HEK293 (cell line): ENCODE measurements around the gene DUSP10.

Experiments
- GLI4 ChIP-seq: fragments of 450-650 bp; formaldehyde crosslinking; IDR thresholded peaks from 2 replicates; pipeline ENCODE4 v1.5.1; 2016; ENCODE audit warnings: missing biosample characterization, missing genetic modification characterization
- HOXD13 ChIP-seq: sonication (generic); formaldehyde crosslinking; IDR thresholded peaks from 2 replicates; pipeline ENCODE4 v1.8.0; 2022; ENCODE audit warnings: missing genetic modification reagents, borderline replicate concordance
- TCF7L2 ChIP-seq: IDR thresholded peaks from 2 replicates; pipeline ENCODE4 v1.6.1; 2011; ENCODE audit warnings: low read depth, mild to moderate bottlenecking, inconsistent platforms, low read length, moderate library complexity, borderline replicate concordance
- ZIC2 ChIP-seq: fragments of 450-650 bp; formaldehyde crosslinking; IDR thresholded peaks from 2 replicates; pipeline ENCODE4 v1.5.1; 2016; ENCODE audit warnings: missing biosample characterization, missing genetic modification characterization
- ZNF114 ChIP-seq: fragments of 450-650 bp; formaldehyde crosslinking; IDR thresholded peaks from 2 replicates; pipeline ENCODE4 v1.5.0; 2017; ENCODE audit warnings: missing biosample characterization, missing genetic modification characterization
- ZNF132 ChIP-seq: fragments of 450-650 bp; formaldehyde crosslinking; IDR thresholded peaks from 2 replicates; pipeline ENCODE4 v1.5.1; 2017; ENCODE audit warnings: missing biosample characterization, missing genetic modification characterization, borderline replicate concordance
- ZNF223 ChIP-seq: fragments of 450-650 bp; formaldehyde crosslinking; IDR thresholded peaks from 2 replicates; pipeline ENCODE4 v1.5.1; 2016; ENCODE audit warnings: missing biosample characterization, missing genetic modification characterization
- ZNF24 ChIP-seq: fragments of 450-650 bp; formaldehyde crosslinking; IDR thresholded peaks from 2 replicates; pipeline ENCODE4 v1.5.1; 2016; ENCODE audit warnings: missing biosample characterization, missing genetic modification characterization
- ZNF394 ChIP-seq: fragments of 450-650 bp; formaldehyde crosslinking; IDR thresholded peaks from 2 replicates; pipeline ENCODE4 v1.5.1; 2016; ENCODE audit warnings: missing biosample characterization, missing genetic modification characterization, mild to moderate bottlenecking, moderate library complexity, borderline replicate concordance
- ZNF629 ChIP-seq: fragments of 450-650 bp; formaldehyde crosslinking; IDR thresholded peaks from 2 replicates; pipeline ENCODE4 v1.5.1; 2017; ENCODE audit warnings: missing biosample characterization, missing genetic modification characterization
- ZNF785 ChIP-seq: fragments of 450-650 bp; formaldehyde crosslinking; IDR thresholded peaks from 2 replicates; pipeline ENCODE4 v1.5.1; 2016; ENCODE audit warnings: missing biosample characterization, missing genetic modification characterization
- TF ChIP-seq, protein P1 (sequence below): fragments of 450-650 bp; formaldehyde crosslinking; IDR thresholded peaks from 2 replicates; pipeline ENCODE4 v1.5.1; 2017; ENCODE audit warnings: missing biosample characterization, missing genetic modification characterization
- TF ChIP-seq, protein P2 (sequence below): fragments of 450-650 bp; formaldehyde crosslinking; IDR thresholded peaks from 2 replicates; pipeline ENCODE4 v1.5.1; 2016; ENCODE audit warnings: missing biosample characterization, missing genetic modification characterization, borderline replicate concordance
- TF ChIP-seq, protein P3 (sequence below): fragments of 450-650 bp; formaldehyde crosslinking; IDR thresholded peaks from 2 replicates; pipeline ENCODE4 v1.5.1; 2016; ENCODE audit warnings: missing biosample characterization, missing genetic modification characterization
- TF ChIP-seq, protein P4 (sequence below): fragments of 450-650 bp; formaldehyde crosslinking; IDR thresholded peaks from 2 replicates; pipeline ENCODE4 v1.5.1; 2016; ENCODE audit warnings: missing biosample characterization, missing genetic modification characterization, low read depth

The DUSP10 gene

DNA sequence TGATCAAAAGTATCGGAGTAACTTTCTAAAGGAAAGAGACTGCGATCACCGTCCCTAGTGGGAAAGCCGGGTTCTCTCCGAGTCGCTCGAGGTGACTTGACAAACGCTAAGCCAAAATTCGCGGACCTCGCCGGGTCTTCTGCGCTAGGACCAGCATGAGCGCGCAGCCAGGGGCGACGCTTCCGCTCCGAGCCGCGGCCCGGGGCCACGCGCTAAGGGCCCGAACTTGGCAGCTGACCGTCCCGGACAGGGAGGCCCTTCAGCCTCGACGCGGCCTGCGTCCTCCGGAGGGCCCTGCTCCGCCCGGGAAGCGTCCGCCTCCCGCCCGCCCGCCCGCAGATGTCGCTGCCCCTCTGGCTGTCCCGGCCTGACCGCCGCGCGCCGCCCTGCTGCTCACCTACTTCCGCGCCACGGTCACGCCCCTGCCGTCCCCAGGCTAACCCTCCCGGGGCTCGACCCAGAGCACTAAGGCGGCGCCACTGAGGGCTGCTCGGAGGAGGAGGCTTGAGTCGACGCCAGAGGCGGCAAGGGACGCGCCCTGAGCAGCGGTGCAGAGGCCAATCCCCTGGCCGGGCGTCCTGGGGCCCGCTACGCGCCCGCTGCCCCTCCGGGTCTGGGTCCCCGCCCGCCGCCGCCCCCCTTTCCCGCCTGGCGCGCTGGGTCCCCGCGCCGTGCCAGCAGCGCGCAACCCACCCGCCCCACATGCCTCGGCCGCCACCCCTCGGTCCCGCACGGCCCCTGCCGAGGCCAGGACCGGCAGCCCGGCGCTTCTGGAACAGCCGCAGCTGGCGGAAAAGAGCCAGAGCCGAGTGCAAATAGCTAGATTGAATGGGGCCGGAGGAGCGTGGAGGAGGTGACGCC is 896 bp upstream of the DUSP10 start (continued):
- no peak for TF ChIP-seq ZNF785
- TF ChIP-seq HOXD13: no peak
- TF ChIP-seq ZNF629 (tag by site-specific recombination): 0 out of 2 replicates have a peak, but pooled peaks have one; percentile 20
- TF ChIP-seq ZNF132 (tag by site-specific recombination): no peak
- TF ChIP-seq ZNF223 (tag by site-specific recombination): no peak
- TF ChIP-seq TCF7L2: no peak
- TF ChIP-seq ZNF24 (tag by site-specific recombination): no peak; the same call in 1 of the 2 replicates
- TF ChIP-seq ZNF394 (tag by site-specific recombination): peak; percentile 75; the same call in 1 of the 2 replicates
- TF ChIP-seq, protein P1, sequence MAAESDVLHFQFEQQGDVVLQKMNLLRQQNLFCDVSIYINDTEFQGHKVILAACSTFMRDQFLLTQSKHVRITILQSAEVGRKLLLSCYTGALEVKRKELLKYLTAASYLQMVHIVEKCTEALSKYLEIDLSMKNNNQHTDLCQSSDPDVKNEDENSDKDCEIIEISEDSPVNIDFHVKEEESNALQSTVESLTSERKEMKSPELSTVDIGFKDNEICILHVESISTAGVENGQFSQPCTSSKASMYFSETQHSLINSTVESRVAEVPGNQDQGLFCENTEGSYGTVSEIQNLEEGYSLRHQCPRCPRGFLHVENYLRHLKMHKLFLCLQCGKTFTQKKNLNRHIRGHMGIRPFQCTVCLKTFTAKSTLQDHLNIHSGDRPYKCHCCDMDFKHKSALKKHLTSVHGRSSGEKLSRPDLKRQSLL (tag by site-specific recombination): no peak
- TF ChIP-seq, protein P2, sequence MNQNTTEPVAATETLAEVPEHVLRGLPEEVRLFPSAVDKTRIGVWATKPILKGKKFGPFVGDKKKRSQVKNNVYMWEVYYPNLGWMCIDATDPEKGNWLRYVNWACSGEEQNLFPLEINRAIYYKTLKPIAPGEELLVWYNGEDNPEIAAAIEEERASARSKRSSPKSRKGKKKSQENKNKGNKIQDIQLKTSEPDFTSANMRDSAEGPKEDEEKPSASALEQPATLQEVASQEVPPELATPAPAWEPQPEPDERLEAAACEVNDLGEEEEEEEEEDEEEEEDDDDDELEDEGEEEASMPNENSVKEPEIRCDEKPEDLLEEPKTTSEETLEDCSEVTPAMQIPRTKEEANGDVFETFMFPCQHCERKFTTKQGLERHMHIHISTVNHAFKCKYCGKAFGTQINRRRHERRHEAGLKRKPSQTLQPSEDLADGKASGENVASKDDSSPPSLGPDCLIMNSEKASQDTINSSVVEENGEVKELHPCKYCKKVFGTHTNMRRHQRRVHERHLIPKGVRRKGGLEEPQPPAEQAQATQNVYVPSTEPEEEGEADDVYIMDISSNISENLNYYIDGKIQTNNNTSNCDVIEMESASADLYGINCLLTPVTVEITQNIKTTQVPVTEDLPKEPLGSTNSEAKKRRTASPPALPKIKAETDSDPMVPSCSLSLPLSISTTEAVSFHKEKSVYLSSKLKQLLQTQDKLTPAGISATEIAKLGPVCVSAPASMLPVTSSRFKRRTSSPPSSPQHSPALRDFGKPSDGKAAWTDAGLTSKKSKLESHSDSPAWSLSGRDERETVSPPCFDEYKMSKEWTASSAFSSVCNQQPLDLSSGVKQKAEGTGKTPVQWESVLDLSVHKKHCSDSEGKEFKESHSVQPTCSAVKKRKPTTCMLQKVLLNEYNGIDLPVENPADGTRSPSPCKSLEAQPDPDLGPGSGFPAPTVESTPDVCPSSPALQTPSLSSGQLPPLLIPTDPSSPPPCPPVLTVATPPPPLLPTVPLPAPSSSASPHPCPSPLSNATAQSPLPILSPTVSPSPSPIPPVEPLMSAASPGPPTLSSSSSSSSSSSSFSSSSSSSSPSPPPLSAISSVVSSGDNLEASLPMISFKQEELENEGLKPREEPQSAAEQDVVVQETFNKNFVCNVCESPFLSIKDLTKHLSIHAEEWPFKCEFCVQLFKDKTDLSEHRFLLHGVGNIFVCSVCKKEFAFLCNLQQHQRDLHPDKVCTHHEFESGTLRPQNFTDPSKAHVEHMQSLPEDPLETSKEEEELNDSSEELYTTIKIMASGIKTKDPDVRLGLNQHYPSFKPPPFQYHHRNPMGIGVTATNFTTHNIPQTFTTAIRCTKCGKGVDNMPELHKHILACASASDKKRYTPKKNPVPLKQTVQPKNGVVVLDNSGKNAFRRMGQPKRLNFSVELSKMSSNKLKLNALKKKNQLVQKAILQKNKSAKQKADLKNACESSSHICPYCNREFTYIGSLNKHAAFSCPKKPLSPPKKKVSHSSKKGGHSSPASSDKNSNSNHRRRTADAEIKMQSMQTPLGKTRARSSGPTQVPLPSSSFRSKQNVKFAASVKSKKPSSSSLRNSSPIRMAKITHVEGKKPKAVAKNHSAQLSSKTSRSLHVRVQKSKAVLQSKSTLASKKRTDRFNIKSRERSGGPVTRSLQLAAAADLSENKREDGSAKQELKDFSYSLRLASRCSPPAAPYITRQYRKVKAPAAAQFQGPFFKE: no peak; the same call in 1 of the 2 replicates
- TF ChIP-seq, protein P3, sequence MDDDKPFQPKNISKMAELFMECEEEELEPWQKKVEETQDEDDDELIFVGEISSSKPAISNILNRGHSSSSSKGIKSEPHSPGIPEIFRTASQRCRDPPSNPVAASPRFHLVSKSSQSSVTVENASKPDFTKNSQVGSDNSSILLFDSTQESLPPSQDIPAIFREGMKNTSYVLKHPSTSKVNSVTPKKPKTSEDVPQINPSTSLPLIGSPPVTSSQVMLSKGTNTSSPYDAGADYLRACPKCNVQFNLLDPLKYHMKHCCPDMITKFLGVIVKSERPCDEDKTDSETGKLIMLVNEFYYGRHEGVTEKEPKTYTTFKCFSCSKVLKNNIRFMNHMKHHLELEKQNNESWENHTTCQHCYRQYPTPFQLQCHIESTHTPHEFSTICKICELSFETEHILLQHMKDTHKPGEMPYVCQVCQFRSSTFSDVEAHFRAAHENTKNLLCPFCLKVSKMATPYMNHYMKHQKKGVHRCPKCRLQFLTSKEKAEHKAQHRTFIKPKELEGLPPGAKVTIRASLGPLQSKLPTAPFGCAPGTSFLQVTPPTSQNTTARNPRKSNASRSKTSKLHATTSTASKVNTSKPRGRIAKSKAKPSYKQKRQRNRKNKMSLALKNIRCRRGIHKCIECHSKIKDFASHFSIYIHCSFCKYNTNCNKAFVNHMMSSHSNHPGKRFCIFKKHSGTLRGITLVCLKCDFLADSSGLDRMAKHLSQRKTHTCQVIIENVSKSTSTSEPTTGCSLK (tag by site-specific recombination): no peak
- TF ChIP-seq ZNF114 (tag by site-specific recombination): no peak
- TF ChIP-seq, protein P4, sequence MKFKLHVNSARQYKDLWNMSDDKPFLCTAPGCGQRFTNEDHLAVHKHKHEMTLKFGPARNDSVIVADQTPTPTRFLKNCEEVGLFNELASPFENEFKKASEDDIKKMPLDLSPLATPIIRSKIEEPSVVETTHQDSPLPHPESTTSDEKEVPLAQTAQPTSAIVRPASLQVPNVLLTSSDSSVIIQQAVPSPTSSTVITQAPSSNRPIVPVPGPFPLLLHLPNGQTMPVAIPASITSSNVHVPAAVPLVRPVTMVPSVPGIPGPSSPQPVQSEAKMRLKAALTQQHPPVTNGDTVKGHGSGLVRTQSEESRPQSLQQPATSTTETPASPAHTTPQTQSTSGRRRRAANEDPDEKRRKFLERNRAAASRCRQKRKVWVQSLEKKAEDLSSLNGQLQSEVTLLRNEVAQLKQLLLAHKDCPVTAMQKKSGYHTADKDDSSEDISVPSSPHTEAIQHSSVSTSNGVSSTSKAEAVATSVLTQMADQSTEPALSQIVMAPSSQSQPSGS: no peak
- no peak for TF ChIP-seq GLI4 (tag by site-specific recombination)
- TF ChIP-seq ZIC2 (tag by site-specific recombination): peak; percentile 55; the same call in 1 of the 2 replicates
